Measurements from ENCODE around the gene AAK1. TPM values are rescaled to one million over a fixed set of nuclear protein-coding genes. Genes with fewer than 3 reads are reported as not detected.

Gene AAK1
- total and polyA plus RNA-seq, 12 donors: 26.2 to 106 (median 68.5) TPM

DNA sequence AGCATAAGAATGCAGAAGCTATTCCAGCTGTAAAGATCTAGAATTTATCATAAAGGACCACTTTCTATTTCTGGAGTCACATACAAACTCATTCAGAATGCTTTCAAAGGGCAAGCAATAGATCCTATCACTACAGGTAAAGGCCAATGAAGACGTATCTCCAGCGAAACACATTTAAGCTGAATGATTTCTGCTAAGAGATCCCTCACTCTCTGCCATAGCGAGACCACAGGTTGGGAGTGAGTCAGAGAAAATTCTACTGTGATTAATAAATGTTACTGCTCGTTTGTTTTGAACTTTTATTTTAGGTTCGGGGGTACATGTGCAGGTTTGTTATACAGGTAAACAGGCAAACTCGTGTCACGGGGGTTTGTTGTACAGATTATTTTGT is 133.8 kb downstream of the AAK1 start:
- Histone ChIP-seq H3K4me1 (replicated peaks in 1 of 2) (peaks cover 0 to 6% of the 10 kb centered on the region in 2 donors), H3K27me3 (no peaks in the 10 kb centered on the region), H3K4me3 (no peak overlapping the region), H3K36me3 (replicated peaks in 1 of 2) (peaks cover 0 to 74% of the 10 kb centered on the region in 2 donors), H3K9me3 (replicated peaks in 1 of 3) (no peaks in the 10 kb centered on the region), H3K27ac (no peak overlapping the region)
- WGBS, 4 donors: 93 to 96% (median 95%) methylated on average over 7 of the region's 7 CpGs
- no peak for DNase-seq
- no peak for TF ChIP-seq CTCF (IDR thresholded peaks at IDR 0.05)
- TF ChIP-seq POLR2A (IDR thresholded peaks at IDR 0.05): no peak
- intact Hi-C loops (cut with DNase I): no loop called here

DNA sequence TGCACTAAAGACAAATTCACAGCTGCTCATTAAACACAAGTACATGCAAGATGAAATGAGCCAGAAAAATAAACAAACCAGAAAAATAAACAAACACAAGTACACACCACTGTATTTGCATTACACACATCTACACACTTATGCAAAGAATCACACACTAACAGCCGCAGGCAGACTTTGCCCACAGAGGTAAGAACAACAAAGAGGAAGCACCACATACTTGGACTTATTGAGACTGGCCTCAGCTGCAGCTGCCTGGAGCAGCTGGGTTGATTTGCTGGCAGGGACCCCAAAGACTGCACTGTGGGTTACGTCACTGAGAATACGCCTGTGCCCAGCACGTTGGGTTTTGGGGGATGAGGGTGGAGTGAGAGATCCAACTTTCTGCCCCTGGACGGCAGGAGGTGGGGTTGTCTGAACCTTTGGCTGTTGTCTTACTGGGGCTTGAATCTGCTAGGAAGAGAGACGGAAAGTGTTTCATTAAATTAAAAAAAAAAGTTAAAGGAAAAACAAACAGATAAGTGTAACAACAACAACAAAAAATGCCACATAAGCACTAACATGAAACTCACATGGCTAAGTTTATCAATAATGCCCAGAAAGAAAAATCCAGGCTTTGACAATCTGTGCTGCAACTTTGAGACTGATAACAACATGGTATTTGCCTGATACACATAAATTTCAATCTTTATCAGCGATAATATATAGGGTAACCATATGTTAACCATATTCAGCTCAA is 134.4 kb downstream of the AAK1 start:
- TF ChIP-seq POLR2A (IDR thresholded peaks at IDR 0.05): no peak
- no peak for TF ChIP-seq CTCF (IDR thresholded peaks at IDR 0.05)
- Histone ChIP-seq H3K27me3 (no peaks in the 10 kb centered on the region), H3K27ac (no peak overlapping the region), H3K9me3 (replicated peaks in 1 of 3) (no peaks in the 10 kb centered on the region), H3K36me3 (replicated peaks in 1 of 2) (peaks cover 0 to 72% of the 10 kb centered on the region in 2 donors), H3K4me1 (replicated peaks in 1 of 2) (peaks cover 0 to 6% of the 10 kb centered on the region in 2 donors), H3K4me3 (no peak overlapping the region)
- no peak for DNase-seq
- intact Hi-C loops (cut with DNase I): no loop called here
- 77 to 89% (median 82%) methylated on average over 7 of the region's 7 CpGs for WGBS, 4 donors

DNA sequence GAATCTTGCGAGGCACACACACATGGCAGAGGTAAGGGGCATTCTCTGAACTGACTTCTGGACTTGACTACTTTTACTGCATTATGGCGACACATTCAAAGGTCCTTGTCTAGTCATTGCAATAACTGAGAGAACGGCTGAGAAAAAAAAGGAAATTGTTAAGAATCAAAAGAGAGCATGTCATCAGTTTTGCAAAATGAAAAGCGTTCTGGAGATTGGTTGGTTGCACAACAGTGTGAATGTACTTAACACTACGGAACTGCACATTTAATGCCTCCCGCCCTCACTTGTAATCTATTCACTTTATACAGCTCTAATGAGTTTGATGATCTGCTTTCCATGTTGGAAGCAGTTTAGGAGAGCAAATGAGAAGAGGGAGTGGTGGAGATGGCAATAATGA is 137.8 kb downstream of the AAK1 start:
- H3K27me3 ChIP-seq: no peaks in the 10 kb centered on the region
- intact Hi-C loops (cut with DNase I): no loop called here
- no peak overlapping the region for H3K4me3 ChIP-seq
- peak overlapping the region in 1 of 5 donors; percentile 26 for H3K27ac ChIP-seq
- WGBS, 4 donors: 84 to 88% (median 86%) methylated on average over 6 of the region's 6 CpGs
- no peaks in the 10 kb centered on the region for H3K4me1 ChIP-seq (replicated peaks in 1 of 2)
- no peaks in the 10 kb centered on the region for H3K9me3 ChIP-seq (replicated peaks in 1 of 3)
- TF ChIP-seq CTCF (IDR thresholded peaks at IDR 0.05) (no peak), POLR2A (IDR thresholded peaks at IDR 0.05) (no peak)
- no peak for DNase-seq
- H3K36me3 ChIP-seq (replicated peaks in 1 of 2): peaks cover 0 to 60% of the 10 kb centered on the region in 2 donors

DNA sequence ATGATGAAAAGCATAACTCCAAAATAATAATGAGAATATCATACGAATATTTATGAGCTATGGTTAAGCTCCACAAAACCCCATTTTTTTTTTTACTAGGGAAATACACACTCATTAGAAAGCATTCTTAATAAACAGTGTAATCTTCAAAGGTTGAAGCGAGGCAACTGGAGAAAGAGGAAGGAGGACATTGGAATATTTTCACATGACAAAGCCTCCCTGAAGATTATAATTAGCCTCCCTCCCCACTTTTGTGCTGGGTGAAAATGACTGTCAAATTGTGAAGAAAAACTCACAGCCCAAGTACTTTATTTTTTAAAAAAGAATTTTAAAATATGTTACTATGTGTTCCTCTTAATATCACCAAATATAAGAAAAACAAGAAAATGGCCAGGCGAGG is 142.2 kb downstream of the AAK1 start:
- Histone ChIP-seq H3K4me3 (no peak overlapping the region), H3K9me3 (replicated peaks in 1 of 3) (no peaks in the 10 kb centered on the region), H3K27ac (no peak overlapping the region), H3K4me1 (replicated peaks in 1 of 2) (peaks cover 0 to 5% of the 10 kb centered on the region in 2 donors), H3K27me3 (no peaks in the 10 kb centered on the region), H3K36me3 (replicated peaks in 1 of 2) (peaks cover 0 to 36% of the 10 kb centered on the region in 2 donors)
- 88 to 94% (median 90%) methylated on average over 3 of the region's 3 CpGs for WGBS, 4 donors
- DNase-seq: no peak
- intact Hi-C loops (cut with DNase I): no loop called here
- TF ChIP-seq CTCF (IDR thresholded peaks at IDR 0.05): no peak
- TF ChIP-seq POLR2A (IDR thresholded peaks at IDR 0.05): no peak

Measured in adrenal gland (tissue), 12 donors.